GM23338 (cell line): ENCODE measurements around the gene ME3.

ENCODE experiments used
- CREB1 ChIP-seq: fragments of 250-450 bp; sonication (Bioruptor Pico); IDR thresholded peaks from 2 replicates; pipeline ENCODE4 v1.5.0; 2020; ENCODE audit warnings: low read depth, mild to moderate bottlenecking, moderate library complexity
- CTCF ChIP-seq, 2 experiments: fragments of 200-600 bp in 1 of 2; sonication (generic) in 1 of 2; conservative IDR thresholded peaks; 2 replicates each; pipeline versions ENCODE4 v1.5.1 to v1.6.1; 2016 to 2017; ENCODE audit warnings: antibody characterized with exemption in 2 of 2, low read depth in 2 of 2, mild to moderate bottlenecking in 2 of 2, moderate library complexity in 1 of 2
- EZH2 ChIP-seq: fragments of 200-600 bp; sonication (generic); IDR thresholded peaks from one replicate; pipeline ENCODE4 v1.8.0; 2017; ENCODE audit warnings: antibody characterized with exemption, mild to moderate bottlenecking, low read depth; ENCODE audit not compliant: unreplicated experiment
- EZH2phosphoT487 ChIP-seq: fragments of 200-600 bp; sonication (generic); IDR thresholded peaks from one replicate; pipeline ENCODE4 v1.8.1; 2018; ENCODE audit warnings: antibody characterized with exemption; ENCODE audit not compliant: unreplicated experiment
- JUNB ChIP-seq: IDR thresholded peaks from one replicate; pipeline ENCODE4 v1.6.1; 2016; ENCODE audit warnings: antibody characterized with exemption; ENCODE audit not compliant: unreplicated experiment
- NANOG ChIP-seq: IDR thresholded peaks from 2 replicates; pipeline ENCODE4 v1.6.1; 2016; ENCODE audit warnings: antibody characterized with exemption, borderline replicate concordance
- POLR2AphosphoS5 ChIP-seq: IDR thresholded peaks from 2 replicates; pipeline ENCODE4 v1.6.1; 2016; ENCODE audit warnings: antibody characterized with exemption, low read depth
- STAT1 ChIP-seq: IDR thresholded peaks from one replicate; pipeline ENCODE4 v1.6.1; 2016; ENCODE audit warnings: antibody characterized with exemption; ENCODE audit not compliant: unreplicated experiment
- ZNF114 ChIP-seq: fragments of 250-450 bp; sonication (Bioruptor Pico); IDR thresholded peaks from 2 replicates; pipeline ENCODE4 v1.5.0; 2020; ENCODE audit warnings: mild to moderate bottlenecking, moderate library complexity
- ZNF331 ChIP-seq: fragments of 250-450 bp; sonication (Bioruptor Pico); IDR thresholded peaks from 2 replicates; pipeline ENCODE4 v1.5.0; 2020; ENCODE audit warnings: low read depth, mild to moderate bottlenecking, moderate library complexity
- ZNF462 ChIP-seq: fragments of 250-450 bp; sonication (Bioruptor Pico); IDR thresholded peaks from 2 replicates; pipeline ENCODE4 v1.5.0; 2020; ENCODE audit warnings: mild to moderate bottlenecking, moderate library complexity
- TF ChIP-seq, protein P1 (sequence below): IDR thresholded peaks from 2 replicates; pipeline ENCODE4 v1.6.1; 2016; ENCODE audit warnings: antibody characterized with exemption
- TF ChIP-seq, protein P2 (sequence below): IDR thresholded peaks from one replicate; pipeline ENCODE4 v1.6.1; 2018; ENCODE audit warnings: antibody characterized with exemption; ENCODE audit not compliant: unreplicated experiment

DNA sequence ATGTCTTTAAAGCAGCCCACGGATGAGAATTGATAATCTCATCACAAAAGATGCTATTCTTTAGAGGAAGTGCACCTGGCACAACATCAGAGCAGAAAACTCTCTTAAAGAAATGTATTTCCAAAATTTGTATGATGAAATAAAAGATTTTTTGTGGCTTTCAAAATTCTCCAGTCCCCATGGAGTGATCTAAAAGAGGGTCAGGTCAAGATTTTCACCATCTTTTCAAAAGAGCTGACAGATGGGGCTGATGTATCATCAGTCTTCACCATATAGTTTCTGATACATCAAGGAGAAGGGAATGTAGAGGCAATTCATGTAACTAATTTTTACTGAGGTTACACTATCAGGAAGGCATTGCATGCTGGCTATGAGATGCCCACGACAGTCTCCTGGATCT lies 11.7 kb downstream of the ME3 start:
- TF ChIP-seq CTCF (conservative IDR thresholded peaks at IDR 0.05; ENCODE audit: low read depth in 2 of 2) (no peak), POLR2AphosphoS5 (no peak), EZH2 (no peak), EZH2phosphoT487 (no peak), JUNB (no peak), CREB1 (CRISPR knock-in tag) (no peak), NANOG (no peak), ZNF462 (CRISPR knock-in tag) (no peak), STAT1 (no peak), ZNF114 (no peak), ZNF331 (no peak)
- TF ChIP-seq, protein P1, sequence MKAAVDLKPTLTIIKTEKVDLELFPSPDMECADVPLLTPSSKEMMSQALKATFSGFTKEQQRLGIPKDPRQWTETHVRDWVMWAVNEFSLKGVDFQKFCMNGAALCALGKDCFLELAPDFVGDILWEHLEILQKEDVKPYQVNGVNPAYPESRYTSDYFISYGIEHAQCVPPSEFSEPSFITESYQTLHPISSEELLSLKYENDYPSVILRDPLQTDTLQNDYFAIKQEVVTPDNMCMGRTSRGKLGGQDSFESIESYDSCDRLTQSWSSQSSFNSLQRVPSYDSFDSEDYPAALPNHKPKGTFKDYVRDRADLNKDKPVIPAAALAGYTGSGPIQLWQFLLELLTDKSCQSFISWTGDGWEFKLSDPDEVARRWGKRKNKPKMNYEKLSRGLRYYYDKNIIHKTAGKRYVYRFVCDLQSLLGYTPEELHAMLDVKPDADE, result no peak
- TF ChIP-seq, protein P2, sequence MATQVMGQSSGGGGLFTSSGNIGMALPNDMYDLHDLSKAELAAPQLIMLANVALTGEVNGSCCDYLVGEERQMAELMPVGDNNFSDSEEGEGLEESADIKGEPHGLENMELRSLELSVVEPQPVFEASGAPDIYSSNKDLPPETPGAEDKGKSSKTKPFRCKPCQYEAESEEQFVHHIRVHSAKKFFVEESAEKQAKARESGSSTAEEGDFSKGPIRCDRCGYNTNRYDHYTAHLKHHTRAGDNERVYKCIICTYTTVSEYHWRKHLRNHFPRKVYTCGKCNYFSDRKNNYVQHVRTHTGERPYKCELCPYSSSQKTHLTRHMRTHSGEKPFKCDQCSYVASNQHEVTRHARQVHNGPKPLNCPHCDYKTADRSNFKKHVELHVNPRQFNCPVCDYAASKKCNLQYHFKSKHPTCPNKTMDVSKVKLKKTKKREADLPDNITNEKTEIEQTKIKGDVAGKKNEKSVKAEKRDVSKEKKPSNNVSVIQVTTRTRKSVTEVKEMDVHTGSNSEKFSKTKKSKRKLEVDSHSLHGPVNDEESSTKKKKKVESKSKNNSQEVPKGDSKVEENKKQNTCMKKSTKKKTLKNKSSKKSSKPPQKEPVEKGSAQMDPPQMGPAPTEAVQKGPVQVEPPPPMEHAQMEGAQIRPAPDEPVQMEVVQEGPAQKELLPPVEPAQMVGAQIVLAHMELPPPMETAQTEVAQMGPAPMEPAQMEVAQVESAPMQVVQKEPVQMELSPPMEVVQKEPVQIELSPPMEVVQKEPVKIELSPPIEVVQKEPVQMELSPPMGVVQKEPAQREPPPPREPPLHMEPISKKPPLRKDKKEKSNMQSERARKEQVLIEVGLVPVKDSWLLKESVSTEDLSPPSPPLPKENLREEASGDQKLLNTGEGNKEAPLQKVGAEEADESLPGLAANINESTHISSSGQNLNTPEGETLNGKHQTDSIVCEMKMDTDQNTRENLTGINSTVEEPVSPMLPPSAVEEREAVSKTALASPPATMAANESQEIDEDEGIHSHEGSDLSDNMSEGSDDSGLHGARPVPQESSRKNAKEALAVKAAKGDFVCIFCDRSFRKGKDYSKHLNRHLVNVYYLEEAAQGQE, result no peak
